ENCODE results near the gene MRAP.

The MRAP gene

DNA sequence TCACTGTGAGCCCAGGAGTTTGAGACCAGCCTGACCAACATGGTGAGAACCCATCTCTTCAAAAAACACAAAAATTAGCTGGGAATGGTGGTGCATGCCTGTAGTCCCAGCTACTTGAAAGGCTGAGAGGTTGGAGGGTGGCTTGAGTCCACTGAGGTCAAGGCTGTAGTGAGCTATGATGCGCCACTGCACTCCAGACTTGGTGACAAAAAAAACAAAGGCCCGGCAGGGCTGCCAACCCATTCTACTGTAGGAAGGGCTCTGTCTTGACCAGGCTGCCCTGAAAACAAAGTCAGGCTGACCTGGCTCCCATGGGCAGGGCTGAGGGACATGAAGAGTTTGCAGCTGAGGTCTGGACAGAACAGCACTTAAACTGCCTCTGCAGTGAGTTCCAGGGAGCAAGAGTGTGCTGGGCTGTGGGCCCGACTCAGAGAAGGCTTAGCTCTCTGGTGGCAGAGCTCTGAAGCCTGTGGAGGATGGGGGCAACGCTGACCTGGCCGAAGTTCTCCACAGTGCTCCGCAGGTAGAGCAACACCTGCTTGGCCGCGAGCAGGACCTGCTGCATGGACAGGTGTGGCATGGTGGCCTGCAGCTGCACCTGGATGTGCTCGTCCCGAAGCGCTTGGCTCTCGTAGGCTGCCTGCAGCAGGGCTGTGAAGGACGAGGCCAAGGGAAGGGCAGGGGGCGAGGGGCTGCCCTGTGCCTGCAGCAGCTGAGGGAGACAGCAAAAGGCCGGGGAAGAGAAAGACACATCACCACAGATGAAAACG lies 51.7 kb downstream of the MRAP start:
- no peak for DNase-seq

- DNase-seq: no peak
Measured at GRCh38 chr21:32350981-32351380, 52.3 kb downstream of the MRAP start.

- DNase-seq: no peak
Measured at GRCh38 chr21:32351428-32351827, 52.8 kb downstream of the MRAP start.

- DNase-seq: no peak
Measured at GRCh38 chr21:32352526-32352925, 53.9 kb downstream of the MRAP start.

GRCh38 chr21:32353002-32353711 lies 54.5 kb downstream of the MRAP start:
- no peak for DNase-seq

DNA sequence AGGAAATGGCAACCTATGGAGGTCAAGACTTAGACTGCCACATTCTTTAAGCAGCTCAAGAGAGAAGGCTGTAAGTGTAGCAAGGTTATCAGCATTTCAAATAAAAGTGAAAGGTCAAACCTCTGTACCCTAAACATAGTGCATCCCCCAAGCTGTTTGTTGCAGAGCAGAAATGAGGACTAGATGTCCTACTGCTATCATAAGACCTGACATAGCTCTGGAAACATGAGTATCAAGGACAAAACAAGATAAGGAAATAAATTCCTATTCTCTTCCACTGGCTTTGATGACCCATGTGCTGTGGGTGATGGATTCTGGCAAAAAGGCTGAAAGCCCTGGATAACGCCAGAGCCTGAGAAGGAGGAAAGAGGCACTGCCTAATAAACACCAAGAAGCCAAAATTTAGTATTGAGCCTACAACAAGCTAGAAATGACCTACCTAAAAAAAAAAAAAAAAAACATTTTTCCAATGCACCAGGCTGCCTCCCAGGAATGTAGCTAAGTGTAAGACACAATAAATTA lies 58.3 kb downstream of the MRAP start:
- no peak for DNase-seq

DNA sequence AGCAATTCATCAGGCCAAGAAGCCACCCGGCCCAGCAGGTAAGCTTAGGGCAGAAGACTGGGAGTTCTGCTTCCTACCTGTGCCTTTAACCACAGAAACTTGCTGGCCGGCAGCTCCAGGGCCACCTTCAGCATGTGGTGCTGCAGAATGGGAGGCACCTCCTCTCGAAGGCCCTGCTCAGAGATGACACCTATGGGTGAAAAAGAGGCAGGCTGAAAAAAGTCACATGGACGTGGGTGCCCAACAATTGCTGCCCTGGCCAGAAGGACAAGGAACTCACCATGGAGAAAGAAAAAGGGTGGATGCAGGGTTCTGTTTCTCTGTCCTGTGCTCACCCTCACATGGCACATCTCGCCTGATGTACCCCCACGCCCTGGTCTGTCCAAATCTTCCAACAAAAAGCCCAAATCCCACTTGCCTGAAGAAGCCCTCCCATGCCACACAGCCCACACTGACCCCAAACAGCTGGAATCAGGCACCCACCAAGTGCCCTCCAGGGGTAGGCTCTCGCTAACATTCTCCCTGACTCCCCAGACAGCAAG lies 61.1 kb downstream of the MRAP start:
- no peak for DNase-seq

DNA sequence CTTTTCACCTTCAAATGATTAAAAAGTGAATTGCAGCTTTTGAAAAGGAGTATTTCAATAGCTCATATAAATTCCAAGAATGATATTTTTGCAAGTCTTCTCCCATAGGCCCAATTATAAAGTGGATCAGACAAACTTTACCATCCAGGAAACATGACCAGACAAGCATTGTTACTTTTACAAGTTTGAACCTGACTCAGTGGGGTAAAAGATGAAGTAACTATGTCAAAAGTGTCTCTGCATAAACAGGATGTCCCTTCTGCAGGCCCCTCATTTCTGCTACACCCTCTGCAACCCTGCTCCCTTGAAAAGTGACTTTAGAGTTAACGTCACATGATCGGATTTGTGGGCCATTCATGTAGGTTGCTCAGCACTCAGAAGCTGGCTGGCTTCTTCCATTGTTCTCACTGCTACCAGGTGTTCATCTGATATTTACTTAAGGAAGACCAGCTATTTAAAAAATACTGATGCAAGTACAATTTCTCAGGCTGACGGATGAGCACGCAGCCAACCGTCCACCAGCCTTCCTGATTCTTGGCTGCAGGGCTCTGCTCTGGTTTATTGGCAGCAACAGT lies 61.8 kb downstream of the MRAP start:
- no peak for DNase-seq

Data from stimulated activated CD4-positive, alpha-beta T cell treated with anti-CD3 and anti-CD28 coated beads, Interleukin-2, amount 100 ng/mL, for 48 hours (primary cell).